IMR-90 (cell line): ENCODE measurements around the gene ARID4B.

Source experiments
- CEBPB ChIP-seq: IDR thresholded peaks from 2 replicates; pipeline ENCODE4 v1.6.1; 2012; ENCODE audit warnings: low read depth, low read length, improper control_type of control experiment
- CHD1 ChIP-seq: IDR thresholded peaks from 2 replicates; pipeline ENCODE4 v1.6.1; 2012; ENCODE audit warnings: low read depth, low read length, improper control_type of control experiment
- CTCF ChIP-seq: conservative IDR thresholded peaks from 2 replicates; pipeline ENCODE4 v1.5.1; 2012; ENCODE audit warnings: mild to moderate bottlenecking, low read depth, low read length, improper control_type of control experiment
- MAFK ChIP-seq: IDR thresholded peaks from 2 replicates; pipeline ENCODE4 v1.6.1; 2012; ENCODE audit warnings: low read depth, low read length, improper control_type of control experiment
- POLR2A ChIP-seq: IDR thresholded peaks from 2 replicates; pipeline ENCODE4 v1.6.1; 2012; ENCODE audit warnings: mild to moderate bottlenecking, low read depth, low read length
- RCOR1 ChIP-seq: IDR thresholded peaks from 2 replicates; pipeline ENCODE4 v1.6.1; 2012; ENCODE audit warnings: mild to moderate bottlenecking, low read length, improper control_type of control experiment; ENCODE audit not compliant: insufficient replicate concordance
- SMC3 ChIP-seq: fragments of 150-350 bp; IDR thresholded peaks from 2 replicates; pipeline ENCODE4 v1.6.1; 2016; ENCODE audit warnings: low read depth, mild to moderate bottlenecking, antibody characterized with exemption, low read length, moderate library complexity

GRCh38 chr1:235151033-235151432 is 176.9 kb downstream of the ARID4B start:
- TF ChIP-seq CTCF = no peak
- no peak for TF ChIP-seq SMC3
- no peak for TF ChIP-seq MAFK
- no peak for TF ChIP-seq CHD1
- TF ChIP-seq RCOR1 = no peak
- no peak for TF ChIP-seq CEBPB
- TF ChIP-seq POLR2A = no peak
